Left lung (tissue), 10 donors: ENCODE results near the gene PXDN. TPM values are rescaled to one million over a fixed set of nuclear protein-coding genes. Genes with fewer than 3 reads are reported as not detected.
A peak's percentile ranks its signal among the peaks of the same experiment; 100 is the strongest.

Experiments used
- ATAC-seq: fragments of 200-7000 bp; cut with Tn5 transposase; one replicate; pipeline ENCODE4 v1.9.1; 2020; ENCODE audit warnings: moderate library complexity
- DNase-seq, 4 donors: peaks; one replicate each; pipeline ENCODE4 v3.0.0-alpha.2; 2013 to 2020
- H3K27ac ChIP-seq, 2 donors: fragments of 200-600 bp; sonication (generic) in 1 of 2; one replicate each; pipeline versions ENCODE4 v1.5.0 to v1.8.0; 2020 to 2021
- H3K27me3 ChIP-seq, 2 donors: fragments of 200-600 bp; sonication (generic) in 1 of 2; one replicate each; pipeline versions ENCODE4 v1.5.0 to v1.8.0; 2020 to 2021
- H3K36me3 ChIP-seq, 2 donors: fragments of 200-600 bp; sonication (generic) in 1 of 2; one replicate each; pipeline versions ENCODE4 v1.5.0 to v1.8.0; 2020 to 2021
- H3K4me1 ChIP-seq, 2 donors: fragments of 200-600 bp; one replicate each; pipeline ENCODE4 v1.8.0; 2021
- H3K4me3 ChIP-seq, 2 donors: fragments of 200-600 bp; sonication (generic) in 1 of 2; one replicate each; pipeline versions ENCODE4 v1.5.0 to v1.8.0; 2020 to 2021; ENCODE audit warnings: mild to moderate bottlenecking in 1 of 2
- H3K9me3 ChIP-seq, 2 donors: fragments of 200-600 bp; sonication (generic) in 1 of 2; one replicate each; pipeline versions ENCODE4 v1.5.0 to v1.8.0; 2020 to 2021
- CTCF ChIP-seq, 2 donors: fragments of 200-600 bp; sonication (generic) in 1 of 2; IDR thresholded peaks; one replicate each; pipeline versions ENCODE4 v1.5.0 to v1.8.0; 2021; ENCODE audit warnings: antibody characterized with exemption in 2 of 2
- intact Hi-C, 2 donors: fragments of 100-400 bp; cut with DNase I; formaldehyde crosslinking; loops; one replicate each; pipeline versions ENCODE4 v1.11.2 to v1.14.2; 2022
- polyA plus RNA-seq, 6 donors: library from polyadenylated mRNA; unstranded; fragments of 120-200 nt; gene quantifications; one replicate each; pipeline ENCODE4 v1.2.1, GENCODE V29; 2013; ENCODE audit not compliant: insufficient read length in 6 of 6
- total RNA-seq, 2 donors: library from RNA; stranded (reverse); fragmentation: NEBNext Ultra II Directional; extraction: Animal tissue kit (Norgen Biotek cat#: 25700); gene quantifications; one replicate each; pipeline ENCODE4 v1.2.1, GENCODE V29; 2021
- donor health status: DM: no; HTN: yes; CAD: no.
- donor health status: DM: no; HTN: no; CAD: no.

Gene PXDN
- total and polyA plus RNA-seq, 8 donors = 44.8 to 215 (median 174) TPM

- Histone ChIP-seq H3K9me3 (peaks cover 0 to 4% of the 10 kb centered on the region in 2 donors), H3K27me3 (no peaks in the 10 kb centered on the region), H3K27ac (no peak overlapping the region), H3K4me1 (no peaks in the 10 kb centered on the region), H3K36me3 (peaks cover 0 to 32% of the 10 kb centered on the region in 2 donors), H3K4me3 (no peak overlapping the region)
- no peak for ATAC-seq
- no peak for TF ChIP-seq CTCF (IDR thresholded peaks at IDR 0.05)
- intact Hi-C loops = no loop called here
- peak in 2 of 4 donors; percentile 21 to 62 for DNase-seq
These were observed 98.4 kb downstream of the PXDN start for GRCh38 chr2:1645761-1646476.

GRCh38 chr2:1644427-1644826 lies 99.9 kb downstream of the PXDN start:
- no peak overlapping the region for H3K4me3 ChIP-seq
- no peak for ATAC-seq

GRCh38 chr2:1642993-1643619 lies 101.2 kb downstream of the PXDN start:
- no peaks in the 10 kb centered on the region for H3K27me3 ChIP-seq
- peaks cover 0 to 25% of the 10 kb centered on the region in 2 donors for H3K36me3 ChIP-seq
- no peak overlapping the region for H3K27ac ChIP-seq
- no peak for ATAC-seq
- no peaks in the 10 kb centered on the region for H3K9me3 ChIP-seq
- no peak for TF ChIP-seq CTCF (IDR thresholded peaks at IDR 0.05)
- no peaks in the 10 kb centered on the region for H3K4me1 ChIP-seq
- peak in 2 of 4 donors; percentile 30 to 67 for DNase-seq
- H3K4me3 ChIP-seq = no peak overlapping the region
- intact Hi-C loops = no loop called here

More at GRCh38 chr2:1644427-1644826, 99.9 kb downstream of the PXDN start:
- Histone ChIP-seq H3K9me3 (peaks cover 0 to 4% of the 10 kb centered on the region in 2 donors), H3K36me3 (peaks cover 0 to 27% of the 10 kb centered on the region in 2 donors), H3K27me3 (no peaks in the 10 kb centered on the region), H3K27ac (no peak overlapping the region), H3K4me1 (no peaks in the 10 kb centered on the region)
- peak in 2 of 4 donors; percentile 20 to 64 for DNase-seq
- TF ChIP-seq CTCF (IDR thresholded peaks at IDR 0.05) = no peak
- intact Hi-C loops = no loop called here

GRCh38 chr2:1642066-1642861 lies 102.1 kb downstream of the PXDN start:
- no peak overlapping the region for H3K4me3 ChIP-seq
- no peaks in the 10 kb centered on the region for H3K4me1 ChIP-seq
- H3K27me3 ChIP-seq = no peaks in the 10 kb centered on the region
- DNase-seq (peak in 2 of 4 donors; percentile 31 to 61), ATAC-seq (peak; percentile 19)
- no peak overlapping the region for H3K27ac ChIP-seq
- no peak for TF ChIP-seq CTCF (IDR thresholded peaks at IDR 0.05)
- H3K36me3 ChIP-seq = peaks cover 0 to 19% of the 10 kb centered on the region in 2 donors
- no peaks in the 10 kb centered on the region for H3K9me3 ChIP-seq
- intact Hi-C loops = no loop called here

GRCh38 chr2:1641523-1641922 lies 102.8 kb downstream of the PXDN start:
- Histone ChIP-seq H3K27ac (no peak overlapping the region), H3K4me3 (no peak overlapping the region), H3K36me3 (peaks cover 0 to 18% of the 10 kb centered on the region in 2 donors), H3K4me1 (no peaks in the 10 kb centered on the region), H3K9me3 (no peaks in the 10 kb centered on the region), H3K27me3 (no peaks in the 10 kb centered on the region)
- DNase-seq (peak in 2 of 4 donors; percentile 36 to 51), ATAC-seq (peak; percentile 92)
- intact Hi-C loops = no loop called here
- TF ChIP-seq CTCF (IDR thresholded peaks at IDR 0.05) = no peak
